LNCAP (cell line): ENCODE results near the gene SETD9.

Experiments
- TF ChIP-seq, protein P1 (sequence below): fragments of 450-650 bp; IDR thresholded peaks from 2 replicates; pipeline ENCODE4 v1.5.1; 2017; ENCODE audit warnings: mild to moderate bottlenecking

Gene SETD9

DNA sequence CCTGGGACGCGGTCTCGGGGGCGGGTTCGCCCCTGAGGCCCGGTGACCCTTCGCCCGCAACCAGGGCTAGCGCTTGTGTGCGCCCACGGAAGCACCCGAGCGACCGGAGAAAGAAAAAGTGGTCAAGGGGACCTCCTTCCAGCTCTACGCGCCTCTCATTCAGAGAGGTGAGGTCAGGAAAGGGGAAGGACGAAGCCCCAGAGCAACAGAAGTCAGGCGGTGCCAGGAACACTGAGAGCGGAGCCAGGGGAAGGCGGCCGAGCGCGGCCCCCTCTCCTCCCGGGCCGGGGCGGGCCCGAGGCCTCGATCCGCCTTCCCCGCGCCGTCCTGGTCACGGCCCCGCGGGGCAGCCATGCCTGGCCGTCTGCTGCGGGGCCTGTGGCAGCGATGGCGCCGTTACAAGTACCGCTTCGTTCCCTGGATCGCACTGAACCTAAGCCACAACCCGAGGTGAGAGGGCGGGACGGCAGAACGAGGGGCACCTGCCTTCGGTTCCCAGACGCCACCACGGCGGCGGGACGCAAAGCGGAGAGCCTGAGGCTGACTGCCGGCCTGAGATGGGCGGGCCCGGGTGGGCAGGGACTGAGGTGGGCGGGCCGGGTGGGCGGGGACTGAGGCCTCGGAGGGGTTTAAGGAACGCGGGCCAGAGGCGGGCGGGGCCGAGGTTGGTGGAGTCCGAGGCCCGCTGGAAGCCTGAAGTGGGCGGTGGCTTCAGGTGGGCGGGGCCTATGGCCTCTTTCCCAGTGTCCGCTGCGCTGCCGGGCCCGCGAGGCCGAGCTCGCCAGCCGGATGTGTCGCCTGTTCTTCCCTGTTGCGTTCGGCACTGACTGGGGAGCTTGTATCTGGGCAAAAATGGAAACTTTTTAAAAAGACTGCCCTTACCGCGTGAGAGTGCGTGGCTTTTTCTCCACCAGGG lies at the start of gene SETD9:
TSS of gene SETD9 (plus strand) at position 303 of the 916 bp plus-strand sequence. CDS start at position 353, 50 bp downstream.
- TF ChIP-seq, protein P1, sequence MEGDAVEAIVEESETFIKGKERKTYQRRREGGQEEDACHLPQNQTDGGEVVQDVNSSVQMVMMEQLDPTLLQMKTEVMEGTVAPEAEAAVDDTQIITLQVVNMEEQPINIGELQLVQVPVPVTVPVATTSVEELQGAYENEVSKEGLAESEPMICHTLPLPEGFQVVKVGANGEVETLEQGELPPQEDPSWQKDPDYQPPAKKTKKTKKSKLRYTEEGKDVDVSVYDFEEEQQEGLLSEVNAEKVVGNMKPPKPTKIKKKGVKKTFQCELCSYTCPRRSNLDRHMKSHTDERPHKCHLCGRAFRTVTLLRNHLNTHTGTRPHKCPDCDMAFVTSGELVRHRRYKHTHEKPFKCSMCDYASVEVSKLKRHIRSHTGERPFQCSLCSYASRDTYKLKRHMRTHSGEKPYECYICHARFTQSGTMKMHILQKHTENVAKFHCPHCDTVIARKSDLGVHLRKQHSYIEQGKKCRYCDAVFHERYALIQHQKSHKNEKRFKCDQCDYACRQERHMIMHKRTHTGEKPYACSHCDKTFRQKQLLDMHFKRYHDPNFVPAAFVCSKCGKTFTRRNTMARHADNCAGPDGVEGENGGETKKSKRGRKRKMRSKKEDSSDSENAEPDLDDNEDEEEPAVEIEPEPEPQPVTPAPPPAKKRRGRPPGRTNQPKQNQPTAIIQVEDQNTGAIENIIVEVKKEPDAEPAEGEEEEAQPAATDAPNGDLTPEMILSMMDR, result no peak

GRCh38 chr5:56861893-56862485 lies 47.4 kb upstream of the SETD9 start:
- TF ChIP-seq, protein P1, result no peak

GRCh38 chr5:56862909-56863308 lies 46.5 kb upstream of the SETD9 start:
- TF ChIP-seq, protein P1, result no peak

- TF ChIP-seq, protein P1, result no peak
Measured at GRCh38 chr5:56871777-56872176, 37.6 kb upstream of the SETD9 start.

DNA sequence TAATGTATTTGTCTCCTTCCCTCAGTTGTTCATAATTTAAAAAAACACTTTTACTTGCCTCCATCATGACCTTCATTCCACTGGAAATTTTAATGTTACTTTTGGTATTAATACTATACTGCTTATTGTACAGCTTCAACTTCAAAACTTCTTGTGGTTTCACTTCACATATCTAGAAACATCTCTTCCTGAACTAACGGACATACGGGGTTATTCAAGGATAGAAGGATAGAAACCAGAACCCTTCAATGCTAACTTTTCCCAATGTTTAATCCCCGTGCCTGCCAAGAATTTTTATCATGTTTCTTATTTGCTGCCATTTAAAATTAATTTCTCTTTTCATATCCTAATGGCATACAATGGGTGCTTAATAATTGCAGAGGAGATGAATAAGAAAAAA lies 36.3 kb upstream of the SETD9 start:
- TF ChIP-seq, protein P1, result no peak

GRCh38 chr5:56876327-56876726 lies 33.1 kb upstream of the SETD9 start:
- TF ChIP-seq, protein P1, result no peak

GRCh38 chr5:56881571-56881970 lies 27.8 kb upstream of the SETD9 start:
- TF ChIP-seq, protein P1, result no peak
